T-helper 1 cell treated with Interleukin-12 subunit alpha and Interleukin-12 subunit beta and Interleukin-4 antibody, amounts not matched to agents 30 μg/mL and 1 μg/mL, for 36 hours (primary cell): ENCODE measurements around the gene COL9A3.

Experiments
- H3K27ac Mint-ChIP-seq: one replicate; pipeline ENCODE4 v1.8.0; 2021; ENCODE audit warnings: mild to moderate bottlenecking, mixed read lengths
- H3K27me3 Mint-ChIP-seq: one replicate; pipeline ENCODE4 v1.8.0; 2021; ENCODE audit warnings: low read depth, mixed read lengths
- H3K36me3 Mint-ChIP-seq: one replicate; pipeline ENCODE4 v1.8.0; 2021; ENCODE audit warnings: low read depth, mixed read lengths
- H3K4me1 Mint-ChIP-seq: one replicate; pipeline ENCODE4 v1.8.0; 2021; ENCODE audit warnings: low read depth, mixed read lengths
- H3K4me3 Mint-ChIP-seq: one replicate; pipeline ENCODE4 v1.8.0; 2021; ENCODE audit warnings: mild to moderate bottlenecking, moderate library complexity, mixed read lengths
- H3K9me3 Mint-ChIP-seq: one replicate; pipeline ENCODE4 v1.8.0; 2021; ENCODE audit warnings: mixed read lengths

The COL9A3 gene

DNA sequence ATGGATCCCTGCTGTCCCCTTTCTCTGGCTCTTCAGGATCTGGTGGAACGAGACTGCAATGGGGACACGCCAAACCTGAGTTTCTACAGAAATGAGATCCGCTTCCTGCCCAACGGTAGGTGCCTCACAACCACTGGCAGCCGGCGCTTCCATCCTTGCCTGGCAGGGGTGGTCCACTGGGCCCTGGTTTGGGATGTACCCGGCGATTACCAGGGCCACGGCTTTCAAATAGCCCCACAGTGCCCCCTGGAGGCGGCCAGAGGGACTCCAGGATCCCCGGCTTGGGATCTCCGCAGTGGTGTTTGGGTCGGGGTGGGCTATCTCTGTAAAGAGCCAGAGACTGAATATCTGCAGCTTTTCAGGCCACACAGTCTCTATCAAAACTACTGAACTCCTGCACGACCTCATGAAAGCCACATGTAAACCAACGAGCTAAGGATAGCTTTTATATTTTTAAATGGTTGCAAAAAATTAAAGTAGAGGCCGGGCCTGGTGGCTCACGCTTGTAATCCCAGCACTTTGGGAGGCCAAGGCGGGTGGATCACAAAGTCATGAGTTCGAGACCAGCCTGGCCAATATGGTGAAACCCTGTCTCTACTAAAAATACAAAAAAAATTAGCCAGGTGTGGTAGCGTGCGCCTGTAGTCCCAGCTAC lies 8.5 kb upstream of the COL9A3 start:
- Mint-ChIP-seq H3K4me3 (no peak overlapping the region), H3K4me1 (peaks cover 16% of the 10 kb centered on the region), H3K9me3 (no peaks in the 10 kb centered on the region), H3K36me3 (peaks cover 11% of the 10 kb centered on the region), H3K27me3 (no peaks in the 10 kb centered on the region), H3K27ac (peak overlapping the region; percentile 26)

DNA sequence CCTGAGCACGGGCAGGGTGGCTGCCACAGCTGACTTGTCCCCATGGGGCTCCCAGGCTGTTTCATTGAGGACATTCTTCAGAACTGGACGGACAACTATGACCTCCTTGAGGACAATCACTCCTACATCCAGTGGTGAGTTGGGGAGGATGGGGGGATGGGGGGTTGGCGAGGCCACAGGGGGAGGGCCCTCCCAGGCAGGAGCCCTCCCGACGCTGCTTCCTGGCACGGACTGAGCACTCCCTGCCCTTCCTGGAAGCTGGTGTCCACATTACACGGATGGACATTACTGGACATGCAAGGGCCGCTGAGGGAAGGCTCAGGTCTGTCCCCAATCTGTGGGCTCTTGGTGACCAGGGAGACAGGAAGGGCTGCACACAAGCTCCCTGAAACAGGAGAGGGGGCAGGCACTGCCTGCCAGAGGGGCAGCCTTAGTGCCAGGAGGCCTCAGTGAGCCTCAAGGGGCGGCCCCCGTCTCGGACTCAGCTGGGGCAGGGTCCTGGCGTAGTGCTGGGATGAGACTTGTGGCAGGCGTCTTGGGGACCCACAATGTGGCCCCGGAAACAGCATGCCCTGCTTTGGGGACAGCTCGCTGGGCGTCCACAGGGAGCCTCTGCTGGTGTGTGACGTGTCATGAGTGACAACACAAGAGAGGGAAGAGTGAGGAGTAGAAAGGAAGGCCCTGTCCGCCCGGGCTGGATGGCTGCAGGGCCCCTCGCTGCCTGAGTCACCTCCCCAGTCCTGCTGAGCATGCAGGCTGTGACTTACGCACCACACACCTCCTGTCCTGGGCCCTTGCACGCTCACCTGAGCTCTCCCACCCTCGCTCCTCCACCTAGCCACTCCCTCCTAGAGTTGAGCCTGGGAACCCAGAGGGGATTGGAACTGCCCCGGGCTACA lies 7.1 kb upstream of the COL9A3 start:
- H3K36me3 Mint-ChIP-seq = peaks cover 9% of the 10 kb centered on the region

GRCh38 chr20:62811320-62811719 lies 5.5 kb upstream of the COL9A3 start:
- H3K36me3 Mint-ChIP-seq = peaks cover 11% of the 10 kb centered on the region
- H3K4me3 Mint-ChIP-seq = no peak overlapping the region
- peaks cover 12% of the 10 kb centered on the region for H3K4me1 Mint-ChIP-seq
- H3K27ac Mint-ChIP-seq = no peak overlapping the region
- no peaks in the 10 kb centered on the region for H3K9me3 Mint-ChIP-seq
- H3K27me3 Mint-ChIP-seq = peaks cover 15% of the 10 kb centered on the region

More for the DNA sequence above, 7.1 kb upstream of the COL9A3 start:
- peaks cover 3% of the 10 kb centered on the region for H3K27me3 Mint-ChIP-seq
- H3K9me3 Mint-ChIP-seq = no peaks in the 10 kb centered on the region
- H3K4me3 Mint-ChIP-seq = no peak overlapping the region
- H3K27ac Mint-ChIP-seq = no peak overlapping the region
- H3K4me1 Mint-ChIP-seq = peaks cover 11% of the 10 kb centered on the region

- H3K27me3 Mint-ChIP-seq = peaks cover 15% of the 10 kb centered on the region
These were observed 5.1 kb upstream of the COL9A3 start for GRCh38 chr20:62811720-62812119.

GRCh38 chr20:62812181-62812906 lies 4.5 kb upstream of the COL9A3 start:
- H3K4me3 Mint-ChIP-seq = no peak overlapping the region
- peaks cover 6% of the 10 kb centered on the region for H3K4me1 Mint-ChIP-seq
- H3K27ac Mint-ChIP-seq = no peak overlapping the region
- H3K36me3 Mint-ChIP-seq = peaks cover 11% of the 10 kb centered on the region
- H3K9me3 Mint-ChIP-seq = no peaks in the 10 kb centered on the region
- H3K27me3 Mint-ChIP-seq = peaks cover 15% of the 10 kb centered on the region

More at GRCh38 chr20:62811720-62812119, 5.1 kb upstream of the COL9A3 start:
- no peak overlapping the region for H3K27ac Mint-ChIP-seq
- H3K4me1 Mint-ChIP-seq = peaks cover 9% of the 10 kb centered on the region
- H3K9me3 Mint-ChIP-seq = no peaks in the 10 kb centered on the region
- no peak overlapping the region for H3K4me3 Mint-ChIP-seq
- H3K36me3 Mint-ChIP-seq = peaks cover 11% of the 10 kb centered on the region

- no peak overlapping the region for H3K27ac Mint-ChIP-seq
- H3K4me3 Mint-ChIP-seq = no peak overlapping the region
- no peaks in the 10 kb centered on the region for H3K9me3 Mint-ChIP-seq
These were observed 4.0 kb upstream of the COL9A3 start for GRCh38 chr20:62812907-62813200.

GRCh38 chr20:62813588-62813987 lies 3.3 kb upstream of the COL9A3 start:
- H3K27me3 Mint-ChIP-seq = peaks cover 24% of the 10 kb centered on the region
- H3K4me3 Mint-ChIP-seq = no peak overlapping the region
- H3K9me3 Mint-ChIP-seq = no peaks in the 10 kb centered on the region
- no peak overlapping the region for H3K27ac Mint-ChIP-seq
- H3K36me3 Mint-ChIP-seq = peaks cover 6% of the 10 kb centered on the region
- peaks cover 3% of the 10 kb centered on the region for H3K4me1 Mint-ChIP-seq

More at GRCh38 chr20:62812907-62813200, 4.0 kb upstream of the COL9A3 start:
- H3K4me1 Mint-ChIP-seq = peaks cover 6% of the 10 kb centered on the region
- H3K27me3 Mint-ChIP-seq = peaks cover 17% of the 10 kb centered on the region
- H3K36me3 Mint-ChIP-seq = peaks cover 11% of the 10 kb centered on the region

- peaks cover 6% of the 10 kb centered on the region for H3K36me3 Mint-ChIP-seq
- peaks cover 24% of the 10 kb centered on the region for H3K27me3 Mint-ChIP-seq
- H3K9me3 Mint-ChIP-seq = no peaks in the 10 kb centered on the region
- H3K27ac Mint-ChIP-seq = no peak overlapping the region
- H3K4me1 Mint-ChIP-seq = peaks cover 3% of the 10 kb centered on the region
- H3K4me3 Mint-ChIP-seq = no peak overlapping the region
These were observed 2.7 kb upstream of the COL9A3 start for GRCh38 chr20:62814060-62814708.

GRCh38 chr20:62814709-62815065 lies 2.2 kb upstream of the COL9A3 start:
- Mint-ChIP-seq H3K9me3 (no peaks in the 10 kb centered on the region), H3K27me3 (peaks cover 24% of the 10 kb centered on the region), H3K27ac (no peak overlapping the region), H3K36me3 (peaks cover 5% of the 10 kb centered on the region), H3K4me3 (no peak overlapping the region), H3K4me1 (peaks cover 3% of the 10 kb centered on the region)

DNA sequence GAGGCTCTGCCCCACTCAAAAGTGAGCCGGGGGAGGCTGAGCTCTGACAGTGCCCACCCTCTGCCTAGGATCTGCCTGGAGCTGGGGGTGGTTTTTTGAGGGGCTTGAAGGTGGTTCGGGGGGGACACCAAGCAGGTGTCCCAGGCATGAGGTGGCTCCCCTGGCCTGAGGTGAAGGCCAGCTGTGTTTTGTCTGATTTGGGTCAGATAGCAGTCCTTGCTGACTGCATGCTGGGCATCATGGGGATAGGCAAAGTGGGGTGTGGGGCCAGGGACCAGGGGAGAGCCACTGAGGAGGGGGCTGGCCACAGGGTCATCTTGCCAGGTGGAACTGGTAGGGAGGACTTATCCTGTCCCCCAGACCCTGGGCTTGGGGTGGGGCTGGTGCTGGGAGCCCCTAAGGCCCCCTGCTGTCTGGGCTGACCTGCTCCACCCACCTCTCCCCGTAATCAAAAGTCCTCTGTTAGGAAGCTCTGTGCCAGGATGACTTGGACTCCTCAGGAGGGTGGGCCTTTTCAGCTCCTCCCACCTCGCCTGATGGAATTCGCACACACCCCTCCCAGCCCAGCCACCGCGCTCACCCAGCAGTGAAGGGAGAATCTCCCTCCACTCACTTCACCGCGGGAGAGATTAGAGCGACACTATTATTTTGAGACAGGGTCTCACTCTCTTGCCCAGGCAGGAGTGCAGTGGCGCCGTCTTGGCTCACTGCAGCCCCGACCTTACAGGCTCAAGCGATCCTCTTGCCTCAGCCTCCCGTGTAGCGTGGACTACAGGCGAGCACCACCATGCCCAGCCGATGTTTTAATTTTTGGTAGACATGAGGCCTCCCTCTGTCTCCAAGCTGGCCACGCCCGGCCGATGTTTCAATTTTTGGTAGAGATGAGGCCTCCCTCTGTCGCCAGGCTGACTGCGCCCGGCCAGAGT lies 1.5 kb upstream of the COL9A3 start:
- H3K9me3 Mint-ChIP-seq = no peaks in the 10 kb centered on the region
- peaks cover 3% of the 10 kb centered on the region for H3K4me1 Mint-ChIP-seq
- H3K27me3 Mint-ChIP-seq = peaks cover 24% of the 10 kb centered on the region
- H3K27ac Mint-ChIP-seq = no peak overlapping the region
- no peak overlapping the region for H3K4me3 Mint-ChIP-seq
- H3K36me3 Mint-ChIP-seq = peaks cover 5% of the 10 kb centered on the region

DNA sequence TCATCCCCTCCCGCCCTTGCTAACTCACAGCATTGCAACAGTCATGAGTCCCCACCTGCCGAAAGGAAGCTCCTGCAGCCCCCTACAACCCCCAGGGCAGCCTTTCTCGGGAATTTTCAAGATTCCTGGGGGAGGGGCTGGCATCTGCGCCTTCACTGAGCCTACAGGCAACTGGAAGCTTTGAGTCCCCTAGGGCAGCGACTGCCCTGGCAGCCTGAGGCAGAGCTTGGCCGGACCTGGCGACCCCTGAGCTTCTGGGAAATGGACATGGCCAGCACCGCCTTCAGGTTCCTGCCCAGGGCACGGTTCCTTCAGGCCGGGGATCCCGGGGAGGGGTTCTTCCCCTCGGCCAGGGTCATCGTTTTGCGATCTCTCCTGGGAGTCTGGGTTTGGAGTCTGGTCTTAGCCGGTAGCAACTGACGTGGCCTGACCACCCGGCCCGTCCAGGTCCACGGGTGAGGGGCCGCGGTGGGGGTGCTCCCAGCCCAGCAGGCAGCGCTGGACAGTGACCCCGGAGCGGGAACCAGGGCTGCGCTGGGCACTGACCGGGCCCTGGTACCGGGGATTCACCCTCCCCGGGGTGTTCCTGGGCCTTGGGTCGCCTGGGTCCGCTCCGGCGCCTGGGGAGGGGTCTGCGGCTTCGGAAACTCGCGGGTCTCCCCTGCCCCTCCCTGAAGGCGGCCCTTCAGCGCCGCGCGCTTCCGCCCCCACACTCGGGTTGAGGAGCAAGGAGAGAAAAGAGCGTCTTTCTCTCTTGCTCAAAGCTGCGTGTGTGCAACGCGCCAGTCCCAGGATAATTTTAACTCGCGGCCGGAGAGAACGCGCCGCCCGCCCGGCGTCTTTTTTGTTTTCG lies 593 bp upstream of the COL9A3 start:
- peaks cover 5% of the 10 kb centered on the region for H3K36me3 Mint-ChIP-seq
- peaks cover 3% of the 10 kb centered on the region for H3K4me1 Mint-ChIP-seq
- no peak overlapping the region for H3K27ac Mint-ChIP-seq
- H3K27me3 Mint-ChIP-seq = peaks cover 24% of the 10 kb centered on the region
- no peak overlapping the region for H3K4me3 Mint-ChIP-seq
- no peaks in the 10 kb centered on the region for H3K9me3 Mint-ChIP-seq

- peaks cover 24% of the 10 kb centered on the region for H3K27me3 Mint-ChIP-seq
- H3K4me3 Mint-ChIP-seq = no peak overlapping the region
- H3K4me1 Mint-ChIP-seq = peaks cover 5% of the 10 kb centered on the region
- H3K36me3 Mint-ChIP-seq = peaks cover 2% of the 10 kb centered on the region
- H3K27ac Mint-ChIP-seq = no peak overlapping the region
- H3K9me3 Mint-ChIP-seq = no peaks in the 10 kb centered on the region
These were observed 1.2 kb downstream of the COL9A3 start for GRCh38 chr20:62817975-62818591.
